GM21367 (cell line): ENCODE results near the gene PDGFC.

Experiments
- ATAC-seq: cut with Tn5 transposase; IDR thresholded peaks from one replicate; pipeline ENCODE4 v1.9.1; 2021; ENCODE audit not compliant: unreplicated experiment

PDGFC gene

DNA sequence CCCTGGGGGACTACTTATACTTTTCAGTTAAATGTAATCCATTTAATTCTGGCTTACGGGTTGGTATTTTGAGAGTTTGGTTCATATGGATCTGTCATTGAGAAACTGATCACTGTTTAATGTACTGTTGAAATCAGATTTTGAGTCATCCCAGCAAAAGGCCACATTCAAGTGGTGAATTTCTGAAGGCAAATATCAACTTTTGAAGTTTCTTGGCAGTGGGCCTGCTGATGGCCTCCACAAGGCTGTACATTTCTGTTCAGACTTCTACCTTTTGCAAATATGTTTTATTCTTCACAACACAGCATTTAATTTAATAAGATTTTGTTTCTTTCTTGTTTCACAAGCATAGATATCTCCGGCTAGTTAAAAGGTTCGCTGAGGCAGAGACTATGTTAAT is 138.7 kb downstream of the PDGFC start:
- ATAC-seq = no peak

DNA sequence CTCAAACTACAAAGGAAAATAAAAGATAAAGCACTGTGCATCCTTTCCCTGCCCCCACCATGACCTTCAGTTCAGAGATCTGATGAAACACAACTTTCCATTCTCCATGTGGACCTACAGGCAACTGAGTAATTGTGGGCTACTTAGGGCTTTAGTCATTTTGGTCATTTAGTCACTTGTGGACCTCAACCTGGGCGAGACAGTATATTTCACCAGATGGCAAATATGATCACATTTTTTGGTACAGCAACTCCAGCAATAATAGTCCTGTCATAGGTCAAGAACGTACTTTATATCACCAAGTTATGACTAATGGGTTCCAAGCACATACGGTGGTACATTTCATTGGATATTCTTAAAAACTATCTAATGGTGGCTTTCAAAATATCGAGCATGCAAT is 141.2 kb downstream of the PDGFC start:
- ATAC-seq = no peak

DNA sequence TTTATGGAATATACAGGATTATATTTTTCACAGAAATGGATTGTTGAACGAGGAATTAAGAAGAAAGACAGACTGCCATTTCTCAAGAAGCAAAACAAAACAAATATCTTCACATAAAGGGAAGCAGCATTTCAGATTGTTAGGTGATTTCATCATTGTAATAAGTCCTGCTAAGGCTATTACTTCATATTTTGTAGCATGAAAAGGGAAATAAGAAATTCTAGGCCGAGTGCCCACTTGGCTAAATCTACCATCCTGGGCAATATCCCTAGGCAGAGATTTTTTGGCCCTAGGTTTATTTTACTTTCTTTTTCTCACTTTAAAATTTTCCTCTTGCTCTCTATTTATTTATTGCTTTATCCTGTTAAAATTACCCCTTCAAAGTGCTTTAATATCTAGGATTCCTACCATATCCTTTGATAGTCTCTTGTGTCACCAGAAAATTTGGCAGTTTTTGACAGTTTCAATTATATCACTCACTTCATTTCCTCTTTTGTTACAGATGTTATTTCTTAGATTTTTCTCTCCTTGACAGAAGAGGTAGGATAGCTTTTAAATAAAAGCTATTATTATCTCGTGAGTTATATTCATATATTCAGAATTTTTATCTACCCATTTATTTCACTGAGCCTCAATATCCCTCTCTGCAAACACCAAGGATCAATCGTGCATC is 142.3 kb downstream of the PDGFC start:
- ATAC-seq = no peak

DNA sequence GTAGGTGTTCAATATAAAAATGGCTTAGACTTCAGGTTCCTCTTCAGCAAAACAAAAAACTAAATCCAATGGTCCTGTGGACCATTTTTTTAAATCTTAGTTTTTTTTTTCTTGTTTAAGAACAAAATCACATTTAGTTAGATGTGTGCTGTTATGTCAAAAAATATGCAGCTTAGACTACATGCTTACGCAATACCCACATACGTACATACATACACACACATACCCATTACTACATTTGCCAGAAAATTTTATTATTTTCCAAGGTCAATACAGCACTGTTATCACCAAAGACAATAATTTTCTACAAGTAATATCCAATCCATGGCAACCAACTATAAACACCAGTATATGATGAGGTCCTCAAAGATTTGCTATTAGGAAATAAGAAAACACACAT is 144.1 kb downstream of the PDGFC start:
- ATAC-seq = no peak

DNA sequence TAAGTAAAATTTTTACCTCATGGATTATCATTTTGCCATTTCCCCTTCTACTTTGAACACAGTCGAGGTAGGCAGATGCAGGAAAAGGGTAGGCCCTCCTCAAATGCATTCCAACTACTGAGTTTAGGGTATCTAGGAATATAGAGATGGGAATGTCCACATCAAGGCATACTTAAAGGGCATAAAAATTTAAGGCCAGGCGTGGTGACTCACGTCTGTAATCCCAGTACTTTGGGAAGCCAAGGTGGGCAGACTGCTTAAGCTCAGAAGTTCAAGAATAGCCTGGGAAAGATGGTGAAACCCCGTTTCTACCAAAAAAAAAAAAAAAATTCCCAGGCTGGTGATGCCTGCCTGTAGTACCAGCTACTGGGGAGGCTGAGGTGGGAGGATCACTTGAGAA is 146.5 kb downstream of the PDGFC start:
- ATAC-seq = no peak

DNA sequence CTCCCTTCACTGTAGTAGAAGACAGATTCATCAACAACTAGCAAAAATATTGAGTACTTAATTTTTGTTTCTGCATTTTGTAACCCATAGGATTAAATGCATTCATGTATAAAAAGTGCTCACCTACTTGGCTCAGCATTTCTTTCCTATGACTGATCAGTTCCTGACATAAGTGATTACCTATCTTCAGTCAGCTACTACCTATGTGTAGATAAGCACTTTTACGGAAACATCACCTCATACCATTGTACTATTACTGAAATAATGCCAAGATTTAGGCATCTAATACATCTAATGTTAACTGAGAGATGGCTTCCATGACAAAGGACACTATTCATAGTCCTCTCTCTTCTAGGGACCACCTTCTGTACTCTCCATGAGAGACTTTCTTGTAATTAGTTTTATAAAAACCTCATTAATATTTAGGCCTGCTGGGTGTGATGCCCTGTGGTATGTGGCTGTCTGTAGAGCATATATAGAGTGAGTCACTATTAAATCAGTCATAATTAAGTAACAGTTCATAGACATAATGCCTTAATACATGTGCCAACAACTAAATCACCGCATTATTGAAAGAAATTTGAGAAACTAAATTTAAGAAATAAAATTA is 147.0 kb downstream of the PDGFC start:
- ATAC-seq = no peak

DNA sequence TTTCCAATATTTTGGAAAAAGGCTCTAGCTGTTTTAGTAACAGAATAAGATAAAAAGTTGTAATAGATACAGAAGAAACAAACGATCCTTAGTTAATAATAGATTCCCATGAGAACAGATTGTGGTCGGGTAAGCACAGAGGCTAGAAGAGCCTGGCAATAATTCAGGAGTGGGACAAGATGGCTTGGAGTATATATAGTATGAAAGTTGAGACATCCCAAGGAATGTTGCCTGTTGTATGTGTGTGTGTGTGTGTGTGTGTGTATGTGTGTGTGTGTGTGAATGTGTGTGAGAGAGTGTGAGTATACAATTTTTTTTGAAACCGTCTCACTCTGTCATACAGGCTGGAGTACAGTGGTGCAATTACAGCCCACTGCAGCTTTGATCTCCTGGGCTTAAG is 150.7 kb downstream of the PDGFC start:
- no peak for ATAC-seq

DNA sequence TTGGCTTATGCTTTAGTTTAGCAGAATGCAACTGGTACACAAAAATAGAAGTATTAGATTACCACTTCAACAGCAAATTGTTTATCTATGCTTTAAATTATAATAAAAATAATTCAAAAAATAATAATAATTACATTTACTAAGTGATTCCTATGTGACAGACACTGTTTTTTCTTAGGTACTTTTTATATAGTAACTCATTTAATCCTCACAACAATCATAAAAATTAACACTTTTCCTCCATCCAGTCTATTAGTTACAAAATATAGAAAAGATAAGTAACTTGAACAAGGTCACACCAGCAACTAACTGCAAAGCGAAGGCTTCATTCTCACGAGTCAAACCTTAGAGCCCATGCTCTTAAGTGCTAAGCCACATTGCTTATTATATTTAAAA is 155.2 kb downstream of the PDGFC start:
- no peak for ATAC-seq

- no peak for ATAC-seq
Measured at GRCh38 chr4:156815717-156816359, 155.8 kb downstream of the PDGFC start.

GRCh38 chr4:156811963-156812362 is 159.6 kb downstream of the PDGFC start:
- no peak for ATAC-seq

DNA sequence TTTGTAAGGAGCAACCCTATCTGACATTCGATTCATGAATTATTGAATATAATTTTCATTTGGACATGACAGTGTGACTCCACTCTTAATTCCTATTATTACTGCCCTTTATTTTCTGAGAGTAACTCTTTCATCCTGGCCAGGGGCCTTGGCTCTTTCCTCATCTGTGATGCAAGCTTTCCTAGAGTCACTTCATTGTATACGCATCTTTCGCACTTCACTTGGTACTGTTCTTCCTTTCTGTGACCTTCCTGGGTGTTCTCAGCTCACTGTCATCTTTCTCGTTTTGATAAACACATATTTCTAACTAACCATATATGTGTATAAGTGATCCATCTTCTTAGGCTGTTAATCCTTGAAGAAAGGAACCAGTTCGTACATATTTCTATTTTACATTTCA is 160.3 kb downstream of the PDGFC start:
- ATAC-seq = no peak

- no peak for ATAC-seq
Measured at GRCh38 chr4:156805696-156806095, 165.9 kb downstream of the PDGFC start.

GRCh38 chr4:156803056-156803455 is 168.5 kb downstream of the PDGFC start:
- no peak for ATAC-seq

DNA sequence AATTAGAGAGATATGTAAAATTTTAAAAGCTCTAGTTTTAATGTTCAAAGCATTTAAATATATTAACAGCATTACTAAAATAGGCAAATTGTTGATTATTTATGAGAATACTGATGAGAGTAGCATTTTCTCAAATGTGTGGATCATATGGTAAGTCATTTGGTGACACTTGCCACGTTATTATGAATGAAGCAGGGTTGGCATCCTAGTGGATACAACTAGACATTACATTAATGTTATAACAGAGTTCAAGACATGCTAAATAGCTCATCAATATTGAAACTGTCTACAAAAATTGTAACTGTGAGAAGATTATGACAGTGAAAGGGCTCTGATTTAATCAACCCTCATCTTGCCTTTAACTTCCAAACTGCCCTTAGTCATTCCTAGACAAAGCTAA is 171.1 kb downstream of the PDGFC start:
- no peak for ATAC-seq

DNA sequence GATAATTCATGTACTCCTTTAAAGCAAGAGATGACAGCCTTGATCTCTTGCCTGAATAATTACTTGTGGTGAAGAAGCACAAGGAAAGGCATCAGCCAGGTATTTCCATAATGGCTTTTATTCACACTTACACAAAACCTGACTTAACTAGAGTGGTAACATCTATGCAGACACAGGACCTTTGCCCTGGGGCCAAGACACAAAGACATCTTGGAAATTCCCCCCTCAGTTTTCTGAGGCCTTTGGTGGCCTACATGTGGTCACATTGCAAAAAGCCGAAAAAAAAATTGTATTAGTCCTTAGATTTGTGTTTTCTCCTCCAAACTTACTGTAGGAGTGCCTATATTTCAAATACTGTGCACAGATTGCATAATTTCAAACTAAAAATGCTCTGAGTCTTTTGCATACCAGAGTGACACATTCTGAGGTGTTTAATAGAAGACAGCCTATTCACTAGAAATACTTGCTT is 172.4 kb downstream of the PDGFC start:
- ATAC-seq = no peak

DNA sequence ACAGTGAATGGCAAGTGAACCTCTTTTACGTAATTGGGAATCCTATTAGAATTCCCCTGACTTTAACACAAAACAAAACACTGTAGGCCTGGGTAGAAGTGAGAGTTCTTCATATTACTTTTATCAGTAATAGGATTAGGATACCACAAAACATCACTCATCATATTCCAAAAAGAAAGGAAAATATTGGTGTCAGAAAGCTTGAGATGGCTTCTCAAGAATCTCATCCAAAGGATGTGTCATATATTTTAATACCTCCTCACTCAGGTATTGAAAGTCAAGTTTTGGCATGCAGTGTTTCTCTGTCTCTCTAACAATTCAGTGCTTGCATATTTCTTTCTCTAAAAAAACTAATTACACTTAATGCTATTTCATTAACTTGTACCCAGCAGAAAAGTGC is 173.2 kb downstream of the PDGFC start:
- no peak for ATAC-seq

DNA sequence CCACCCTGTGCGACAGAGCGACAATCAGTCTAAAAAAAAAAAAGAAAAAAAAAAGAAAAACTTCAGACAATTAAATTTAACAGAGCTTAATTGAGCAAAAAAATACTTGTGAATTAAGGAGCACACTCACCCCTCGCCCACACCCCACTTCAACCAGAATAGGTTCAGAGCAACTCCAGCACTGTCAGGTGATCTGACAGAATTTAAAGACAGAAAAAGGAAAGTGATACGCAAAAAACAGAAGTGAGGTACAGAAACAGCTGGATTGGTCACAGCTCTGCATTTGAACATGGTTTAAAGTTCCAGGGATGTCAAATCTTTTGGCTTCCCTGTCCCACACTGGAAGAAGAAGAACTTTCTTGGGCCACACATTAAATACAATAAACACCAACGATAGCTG is 174.4 kb downstream of the PDGFC start:
- ATAC-seq = no peak

DNA sequence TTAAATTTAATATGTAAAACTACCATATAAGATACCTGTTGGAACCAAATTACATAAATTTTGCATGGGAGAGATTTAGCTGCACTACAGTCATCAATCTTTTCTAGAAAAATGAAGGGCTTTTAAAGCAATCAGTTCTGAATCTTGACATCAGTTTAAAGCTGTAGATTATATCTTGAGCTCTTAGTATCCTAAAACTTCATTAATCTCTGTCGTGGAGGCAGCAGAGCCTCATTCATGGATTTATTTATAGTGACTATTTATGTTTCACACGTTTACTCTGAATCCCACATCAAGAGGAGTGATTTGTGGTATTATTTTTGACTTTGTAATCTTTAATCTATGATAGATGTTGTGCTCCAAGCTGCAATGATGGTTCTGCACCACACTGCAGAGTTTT is 175.9 kb downstream of the PDGFC start:
- no peak for ATAC-seq

DNA sequence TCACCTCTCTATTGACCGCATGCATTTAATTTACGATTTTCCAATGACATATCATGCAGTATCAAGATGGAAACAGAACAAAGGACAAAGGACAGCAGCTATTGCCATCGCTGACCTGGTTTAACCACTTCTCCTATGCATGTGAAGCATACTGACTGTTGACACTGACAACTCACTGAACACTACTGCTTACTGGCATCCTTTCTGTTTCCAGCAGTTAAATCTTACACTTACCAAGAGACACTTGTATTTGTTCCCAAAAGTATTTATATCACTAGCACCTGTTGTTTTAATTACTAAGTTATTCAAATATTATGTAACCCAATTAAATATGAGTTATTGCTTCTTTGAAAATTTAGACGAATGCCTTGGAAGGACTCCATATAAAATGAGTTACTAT is 176.7 kb downstream of the PDGFC start:
- no peak for ATAC-seq

DNA sequence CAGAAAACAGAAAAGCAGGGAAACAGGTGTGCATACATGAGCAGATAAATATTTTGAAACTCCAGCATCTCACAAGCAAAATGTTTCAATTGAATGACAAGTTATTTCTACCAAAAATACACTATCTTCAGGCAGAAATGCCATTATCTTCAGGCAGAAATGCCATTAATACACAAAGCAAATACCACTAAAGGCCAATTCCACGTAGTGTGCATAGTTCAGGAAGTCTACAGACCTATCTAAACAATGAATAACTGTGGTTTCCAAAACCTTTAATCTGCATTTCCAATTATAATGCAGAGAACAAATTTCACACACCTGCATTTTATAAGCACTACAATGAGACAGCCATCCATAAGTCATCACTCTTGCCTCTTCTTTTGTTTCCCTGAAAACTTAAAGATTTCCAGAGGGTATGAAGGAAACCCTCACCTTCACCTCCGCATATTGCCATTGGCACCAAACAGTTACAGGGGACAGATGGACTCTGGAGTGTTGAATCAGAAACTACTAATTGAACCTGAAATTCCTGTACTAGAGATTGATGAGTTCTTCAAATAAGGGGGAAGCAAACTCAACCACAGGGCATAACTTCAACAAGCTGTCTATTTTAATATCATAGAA is 179.0 kb downstream of the PDGFC start:
- no peak for ATAC-seq

GRCh38 chr4:156790866-156791265 is 180.7 kb downstream of the PDGFC start:
- no peak for ATAC-seq

DNA sequence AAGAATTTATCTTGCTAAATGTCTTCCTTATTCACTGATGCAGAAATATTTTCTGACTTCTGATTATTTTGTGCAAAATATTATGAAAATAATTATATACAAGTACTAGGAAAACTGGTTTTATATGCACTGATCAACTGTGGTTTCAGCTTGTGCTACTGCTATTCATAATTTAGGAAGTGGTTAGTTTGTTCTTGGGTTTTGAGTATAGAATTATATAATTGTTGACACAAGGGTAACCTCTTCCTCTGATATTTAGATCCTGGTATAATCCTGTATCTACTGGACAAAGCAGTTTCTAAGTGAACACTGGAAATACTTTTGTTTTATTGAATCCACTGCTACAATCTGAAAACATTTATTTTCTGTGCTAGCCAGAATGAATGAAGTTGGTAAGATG is 182.8 kb downstream of the PDGFC start:
- ATAC-seq = no peak
